ENCODE data around the gene TTC34. TPM values are rescaled to one million over a fixed set of nuclear protein-coding genes. Genes with fewer than 3 reads are reported as not detected.
"Not testable (repeated sequence)": the region's sequence is repeated elsewhere in the genome, so short reads cannot be mapped to it uniquely, and the experiment has no call there.

The TTC34 gene
- total RNA-seq, 1 experiment from 2014 or later = 0.42 TPM

GRCh38 chr1:2676726-2677125, 124.8 kb downstream of the TTC34 start:
- H3K4me3 ChIP-seq (ENCODE audit: insufficient read depth, low read depth, low read length); H3K27me3 ChIP-seq (ENCODE audit: control insufficient read depth, insufficient read depth, low read length); DNase-seq; H3K36me3 ChIP-seq (replicated peaks; ENCODE audit: control insufficient read depth, insufficient read depth, low read length): not testable (repeated sequence)

GRCh38 chr1:2671656-2672055, 129.8 kb downstream of the TTC34 start:
- not testable (repeated sequence) for H3K4me3 ChIP-seq (ENCODE audit: insufficient read depth, low read depth, low read length); DNase-seq; H3K36me3 ChIP-seq (replicated peaks; ENCODE audit: control insufficient read depth, insufficient read depth, low read length); H3K27me3 ChIP-seq (ENCODE audit: control insufficient read depth, insufficient read depth, low read length)

GRCh38 chr1:2659806-2660205, 141.7 kb downstream of the TTC34 start:
- H3K36me3 ChIP-seq (replicated peaks; ENCODE audit: control insufficient read depth, insufficient read depth, low read length) = not testable (repeated sequence)

GRCh38 chr1:2657909-2658308, 143.6 kb downstream of the TTC34 start:
- not testable (repeated sequence) for H3K4me3 ChIP-seq (ENCODE audit: insufficient read depth, low read depth, low read length); DNase-seq; H3K36me3 ChIP-seq (replicated peaks; ENCODE audit: control insufficient read depth, insufficient read depth, low read length); H3K27me3 ChIP-seq (ENCODE audit: control insufficient read depth, insufficient read depth, low read length)

More at GRCh38 chr1:2659806-2660205, 141.7 kb downstream of the TTC34 start:
- not testable (repeated sequence) for DNase-seq; H3K27me3 ChIP-seq (ENCODE audit: control insufficient read depth, insufficient read depth, low read length); H3K4me3 ChIP-seq (ENCODE audit: insufficient read depth, low read depth, low read length)

GRCh38 chr1:2657124-2657523, 144.4 kb downstream of the TTC34 start:
- not testable (repeated sequence) for DNase-seq; H3K4me3 ChIP-seq (ENCODE audit: insufficient read depth, low read depth, low read length); H3K36me3 ChIP-seq (replicated peaks; ENCODE audit: control insufficient read depth, insufficient read depth, low read length); H3K27me3 ChIP-seq (ENCODE audit: control insufficient read depth, insufficient read depth, low read length)

GRCh38 chr1:2655598-2656434, 145.7 kb downstream of the TTC34 start:
- not testable (repeated sequence) for H3K36me3 ChIP-seq (replicated peaks; ENCODE audit: control insufficient read depth, insufficient read depth, low read length); H3K27me3 ChIP-seq (ENCODE audit: control insufficient read depth, insufficient read depth, low read length); DNase-seq; H3K4me3 ChIP-seq (ENCODE audit: insufficient read depth, low read depth, low read length)

- H3K27me3 ChIP-seq (ENCODE audit: control insufficient read depth, insufficient read depth, low read length); H3K4me3 ChIP-seq (ENCODE audit: insufficient read depth, low read depth, low read length); DNase-seq; H3K36me3 ChIP-seq (replicated peaks; ENCODE audit: control insufficient read depth, insufficient read depth, low read length): not testable (repeated sequence)
These were observed 147.0 kb downstream of the TTC34 start for GRCh38 chr1:2654443-2654948.

GRCh38 chr1:2653741-2654442, 147.6 kb downstream of the TTC34 start:
- H3K36me3 ChIP-seq (replicated peaks; ENCODE audit: control insufficient read depth, insufficient read depth, low read length); H3K27me3 ChIP-seq (ENCODE audit: control insufficient read depth, insufficient read depth, low read length); DNase-seq; H3K4me3 ChIP-seq (ENCODE audit: insufficient read depth, low read depth, low read length): not testable (repeated sequence)

- DNase-seq; H3K27me3 ChIP-seq (ENCODE audit: control insufficient read depth, insufficient read depth, low read length); H3K4me3 ChIP-seq (ENCODE audit: insufficient read depth, low read depth, low read length); H3K36me3 ChIP-seq (replicated peaks; ENCODE audit: control insufficient read depth, insufficient read depth, low read length): not testable (repeated sequence)
These were observed 148.4 kb downstream of the TTC34 start for GRCh38 chr1:2652926-2653571.

- DNase-seq = not testable (repeated sequence)
These were observed 149.2 kb downstream of the TTC34 start for GRCh38 chr1:2652152-2652925.

GRCh38 chr1:2650967-2651645, 150.4 kb downstream of the TTC34 start:
- no peaks in the 10 kb centered on the region; the same call in 1 of the 2 replicates for H3K27me3 ChIP-seq (ENCODE audit: control insufficient read depth, insufficient read depth, low read length)
- H3K4me3 ChIP-seq (ENCODE audit: insufficient read depth, low read depth, low read length) = no peak overlapping the region
- DNase-seq = no peak
- no peaks in the 10 kb centered on the region for H3K36me3 ChIP-seq (replicated peaks; ENCODE audit: control insufficient read depth, insufficient read depth, low read length)

More at GRCh38 chr1:2652152-2652925, 149.2 kb downstream of the TTC34 start:
- not testable (repeated sequence) for H3K36me3 ChIP-seq (replicated peaks; ENCODE audit: control insufficient read depth, insufficient read depth, low read length); H3K27me3 ChIP-seq (ENCODE audit: control insufficient read depth, insufficient read depth, low read length); H3K4me3 ChIP-seq (ENCODE audit: insufficient read depth, low read depth, low read length)

GRCh38 chr1:2646837-2647236, 154.7 kb downstream of the TTC34 start:
- peaks cover 7% of the 10 kb centered on the region; the same call in 1 of the 2 replicates for H3K27me3 ChIP-seq (ENCODE audit: control insufficient read depth, insufficient read depth, low read length)
- H3K4me3 ChIP-seq (ENCODE audit: insufficient read depth, low read depth, low read length) = no peak overlapping the region
- no peaks in the 10 kb centered on the region for H3K36me3 ChIP-seq (replicated peaks; ENCODE audit: control insufficient read depth, insufficient read depth, low read length)
- DNase-seq = no peak

- Histone ChIP-seq H3K27me3 (ENCODE audit: control insufficient read depth, insufficient read depth, low read length) (peaks cover 7% of the 10 kb centered on the region; the same call in 1 of the 2 replicates), H3K4me3 (ENCODE audit: insufficient read depth, low read depth, low read length) (no peak overlapping the region), H3K36me3 (replicated peaks; ENCODE audit: control insufficient read depth, insufficient read depth, low read length) (no peaks in the 10 kb centered on the region)
- DNase-seq = no peak
These were observed 155.7 kb downstream of the TTC34 start for GRCh38 chr1:2645776-2646175.

Measured in H7 (cell line).